IPS-20b (cell line): Measurements from ENCODE around the gene DVL1.

Experiments
- H3K27ac ChIP-seq: one replicate; pipeline ENCODE4 v1.5.1; 2013; ENCODE audit warnings: low read length
- H3K27me3 ChIP-seq: 2 replicates; pipeline ENCODE4 v1.6.1; 2013; ENCODE audit warnings: mild to moderate bottlenecking, low read length, inconsistent platforms; ENCODE audit not compliant: insufficient read depth
- H3K36me3 ChIP-seq: 2 replicates; pipeline ENCODE4 v1.6.1; 2013; ENCODE audit warnings: low read depth, mild to moderate bottlenecking, inconsistent platforms, low read length, moderate library complexity; ENCODE audit not compliant: insufficient read depth
- H3K4me1 ChIP-seq: 2 replicates; pipeline ENCODE4 v1.6.1; 2013; ENCODE audit warnings: mild to moderate bottlenecking, control low read depth, inconsistent platforms, low read length, moderate library complexity; ENCODE audit not compliant: insufficient read depth
- H3K4me3 ChIP-seq: 2 replicates; pipeline ENCODE4 v1.5.1; 2013; ENCODE audit warnings: mild to moderate bottlenecking, low read length, inconsistent platforms
- H3K9ac ChIP-seq: 2 replicates; pipeline ENCODE4 v1.6.1; 2013; ENCODE audit warnings: low read depth, mild to moderate bottlenecking, inconsistent platforms, low read length, moderate library complexity
- H3K9me3 ChIP-seq: 2 replicates; pipeline ENCODE4 v1.6.1; 2013; ENCODE audit warnings: mild to moderate bottlenecking, low read depth, low read length, inconsistent platforms; ENCODE audit not compliant: insufficient read depth

The DVL1 gene

DNA sequence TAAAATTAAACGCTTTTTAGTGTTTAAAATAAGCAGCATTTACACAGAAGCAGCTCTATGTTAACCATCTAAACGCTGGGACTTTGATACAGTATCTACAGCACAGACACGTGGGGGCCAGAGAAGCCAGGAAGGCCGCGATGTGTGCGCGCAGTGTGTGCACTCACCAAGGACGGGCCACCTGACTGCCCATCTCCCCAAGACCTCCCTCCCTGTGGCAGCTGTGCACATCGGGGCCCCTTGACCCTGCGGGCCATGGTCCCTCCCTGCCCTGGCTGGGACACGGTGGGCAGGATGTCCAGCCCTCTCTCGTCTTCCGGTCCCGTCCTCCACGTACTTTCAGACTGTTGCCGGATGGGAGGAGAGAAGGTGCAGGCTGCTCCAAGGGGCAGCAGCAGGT, 13.9 kb downstream of the DVL1 start:
- no peak overlapping the region for H3K4me3 ChIP-seq
- no peaks in the 10 kb centered on the region for H3K4me1 ChIP-seq
- no peak overlapping the region for H3K9ac ChIP-seq
- 0 out of 2 replicates have a peak, but pooled peaks cover 8% of the 10 kb centered on the region for H3K36me3 ChIP-seq
- H3K9me3 ChIP-seq: no peaks in the 10 kb centered on the region
- no peak overlapping the region for H3K27ac ChIP-seq
- no peaks in the 10 kb centered on the region for H3K27me3 ChIP-seq

DNA sequence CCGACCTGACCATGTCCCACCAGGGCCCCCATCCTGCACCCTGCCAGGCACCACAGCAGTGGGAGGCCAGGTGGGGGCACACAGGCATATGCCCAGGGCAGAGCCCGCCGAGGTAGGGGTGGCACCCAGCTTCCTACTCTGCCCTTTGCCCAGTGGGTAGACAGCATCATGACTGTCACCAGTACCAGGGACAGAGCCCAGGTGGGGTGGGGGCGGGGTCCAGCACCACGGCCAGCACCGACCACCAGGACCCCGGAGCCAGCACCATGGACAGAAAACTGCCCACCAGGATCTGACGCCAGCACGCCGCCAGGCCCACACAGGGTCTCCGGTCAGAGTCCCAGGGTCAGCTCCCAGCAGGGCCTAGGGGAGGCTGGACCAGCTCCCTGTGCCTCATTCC, 14.4 kb downstream of the DVL1 start:
- H3K27me3 ChIP-seq: no peaks in the 10 kb centered on the region
- H3K27ac ChIP-seq: no peak overlapping the region
- no peaks in the 10 kb centered on the region for H3K4me1 ChIP-seq
- 0 out of 2 replicates have a peak, but pooled peaks cover 5% of the 10 kb centered on the region for H3K36me3 ChIP-seq
- H3K9ac ChIP-seq: no peak overlapping the region
- no peak overlapping the region for H3K4me3 ChIP-seq
- no peaks in the 10 kb centered on the region for H3K9me3 ChIP-seq

DNA sequence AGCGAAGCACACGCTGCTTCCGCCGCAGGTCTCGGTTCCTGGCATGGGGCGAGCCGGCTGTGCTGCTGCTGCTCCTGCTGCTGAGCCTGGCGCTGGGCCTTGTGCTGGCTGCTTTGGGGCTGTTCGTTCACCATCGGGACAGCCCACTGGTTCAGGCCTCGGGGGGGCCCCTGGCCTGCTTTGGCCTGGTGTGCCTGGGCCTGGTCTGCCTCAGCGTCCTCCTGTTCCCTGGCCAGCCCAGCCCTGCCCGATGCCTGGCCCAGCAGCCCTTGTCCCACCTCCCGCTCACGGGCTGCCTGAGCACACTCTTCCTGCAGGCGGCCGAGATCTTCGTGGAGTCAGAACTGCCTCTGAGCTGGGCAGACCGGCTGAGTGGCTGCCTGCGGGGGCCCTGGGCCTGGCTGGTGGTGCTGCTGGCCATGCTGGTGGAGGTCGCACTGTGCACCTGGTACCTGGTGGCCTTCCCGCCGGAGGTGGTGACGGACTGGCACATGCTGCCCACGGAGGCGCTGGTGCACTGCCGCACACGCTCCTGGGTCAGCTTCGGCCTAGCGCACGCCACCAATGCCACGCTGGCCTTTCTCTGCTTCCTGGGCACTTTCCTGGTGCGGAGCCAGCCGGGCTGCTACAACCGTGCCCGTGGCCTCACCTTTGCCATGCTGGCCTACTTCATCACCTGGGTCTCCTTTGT, 15.5 kb downstream of the DVL1 start:
- Histone ChIP-seq H3K4me3 (no peak overlapping the region), H3K36me3 (0 out of 2 replicates have a peak, but pooled peaks cover 5% of the 10 kb centered on the region), H3K27me3 (no peaks in the 10 kb centered on the region), H3K9me3 (no peaks in the 10 kb centered on the region), H3K27ac (no peak overlapping the region), H3K9ac (no peak overlapping the region), H3K4me1 (no peaks in the 10 kb centered on the region)

GRCh38 chr1:1332774-1333480, 16.3 kb downstream of the DVL1 start:
- H3K4me3 ChIP-seq: no peak overlapping the region
- H3K27ac ChIP-seq: no peak overlapping the region
- no peaks in the 10 kb centered on the region for H3K4me1 ChIP-seq
- 0 out of 2 replicates have a peak, but pooled peaks cover 5% of the 10 kb centered on the region for H3K36me3 ChIP-seq
- H3K9ac ChIP-seq: no peak overlapping the region
- no peaks in the 10 kb centered on the region for H3K9me3 ChIP-seq
- no peaks in the 10 kb centered on the region for H3K27me3 ChIP-seq

- H3K9me3 ChIP-seq: no peaks in the 10 kb centered on the region
- no peak overlapping the region for H3K27ac ChIP-seq
- 0 out of 2 replicates have a peak, but pooled peaks cover 1% of the 10 kb centered on the region for H3K36me3 ChIP-seq
- H3K27me3 ChIP-seq: no peaks in the 10 kb centered on the region
- H3K4me1 ChIP-seq: no peaks in the 10 kb centered on the region
- H3K4me3 ChIP-seq: no peak overlapping the region
- no peak overlapping the region for H3K9ac ChIP-seq
These were observed 17.0 kb downstream of the DVL1 start for GRCh38 chr1:1332031-1332755.

DNA sequence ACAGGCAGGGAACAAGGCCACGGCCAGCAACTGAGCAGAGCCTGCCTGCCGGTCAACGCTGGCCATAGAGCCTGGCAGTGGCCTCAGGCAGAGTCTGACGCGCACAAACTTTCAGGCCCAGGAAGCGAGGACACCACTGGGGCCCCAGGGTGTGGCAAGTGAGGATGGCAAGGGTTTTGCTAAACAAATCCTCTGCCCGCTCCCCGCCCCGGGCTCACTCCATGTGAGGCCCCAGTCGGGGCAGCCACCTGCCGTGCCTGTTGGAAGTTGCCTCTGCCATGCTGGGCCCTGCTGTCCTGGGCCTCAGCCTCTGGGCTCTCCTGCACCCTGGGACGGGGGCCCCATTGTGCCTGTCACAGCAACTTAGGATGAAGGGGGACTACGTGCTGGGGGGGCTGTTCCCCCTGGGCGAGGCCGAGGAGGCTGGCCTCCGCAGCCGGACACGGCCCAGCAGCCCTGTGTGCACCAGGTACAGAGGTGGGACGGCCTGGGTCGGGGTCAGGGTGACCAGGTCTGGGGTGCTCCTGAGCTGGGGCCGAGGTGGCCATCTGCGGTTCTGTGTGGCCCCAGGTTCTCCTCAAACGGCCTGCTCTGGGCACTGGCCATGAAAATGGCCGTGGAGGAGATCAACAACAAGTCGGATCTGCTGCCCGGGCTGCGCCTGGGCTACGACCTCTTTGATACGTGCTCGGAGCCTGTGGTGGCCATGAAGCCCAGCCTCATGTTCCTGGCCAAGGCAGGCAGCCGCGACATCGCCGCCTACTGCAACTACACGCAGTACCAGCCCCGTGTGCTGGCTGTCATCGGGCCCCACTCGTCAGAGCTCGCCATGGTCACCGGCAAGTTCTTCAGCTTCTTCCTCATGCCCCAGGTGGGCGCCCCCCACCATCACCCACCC, 17.9 kb downstream of the DVL1 start, which contains the start of gene TAS1R3:
Gene TAS1R3, plus strand, starts transcription at position 213 of the 898 bp plus-strand sequence. Its CDS starts 66 bp downstream, at position 279.
- H3K9me3 ChIP-seq: no peaks in the 10 kb centered on the region
- H3K36me3 ChIP-seq: no peaks in the 10 kb centered on the region
- no peak within 1 kb of the TSS for H3K9ac ChIP-seq
- no peak within 1 kb of the TSS for H3K27ac ChIP-seq
- no peaks in the 10 kb centered on the region for H3K4me1 ChIP-seq
- no peak within 1 kb of the TSS for H3K4me3 ChIP-seq
- no peaks in the 10 kb centered on the region for H3K27me3 ChIP-seq

DNA sequence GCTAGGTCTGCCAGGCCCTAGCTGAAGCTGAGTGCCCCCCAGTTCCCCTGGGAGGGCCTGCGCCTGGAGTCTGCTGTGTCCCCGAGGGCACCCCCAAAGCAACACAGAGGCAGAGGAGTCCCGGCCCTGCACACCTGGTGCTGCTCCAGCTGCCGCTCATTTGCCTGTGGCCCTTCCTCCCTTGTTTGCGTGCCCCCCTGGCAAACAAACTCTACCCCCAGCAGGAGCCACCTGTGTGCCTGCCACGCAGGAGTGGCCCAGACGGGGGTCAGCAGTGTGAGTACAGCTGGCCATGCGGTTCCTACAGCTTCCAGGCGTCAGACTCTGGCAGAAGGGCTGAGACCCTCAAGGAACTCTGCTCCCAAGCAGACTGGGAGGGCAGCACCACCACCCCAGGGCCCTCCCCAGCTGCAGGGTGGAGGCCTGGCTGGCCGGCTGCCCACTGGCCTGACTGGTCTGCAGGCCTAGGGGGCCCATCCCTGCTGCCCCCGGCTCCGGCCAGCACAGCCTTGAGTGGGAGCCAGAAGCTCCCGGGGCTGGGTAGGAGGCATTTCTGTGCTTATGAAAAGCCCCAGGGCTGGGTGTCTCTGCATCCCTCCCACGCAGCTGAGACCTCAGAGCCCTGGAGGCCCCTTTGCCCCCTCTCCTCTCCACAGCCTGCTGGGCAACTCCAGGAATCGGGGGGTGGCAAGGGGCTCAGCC, 18.7 kb downstream of the DVL1 start:
- no peak overlapping the region for H3K9ac ChIP-seq
- H3K27ac ChIP-seq: no peak overlapping the region
- no peak overlapping the region for H3K4me3 ChIP-seq
- H3K27me3 ChIP-seq: no peaks in the 10 kb centered on the region
- no peaks in the 10 kb centered on the region for H3K4me1 ChIP-seq
- H3K9me3 ChIP-seq: no peaks in the 10 kb centered on the region
- H3K36me3 ChIP-seq: no peaks in the 10 kb centered on the region

- no peaks in the 10 kb centered on the region for H3K9me3 ChIP-seq
- no peak overlapping the region for H3K9ac ChIP-seq
- no peaks in the 10 kb centered on the region for H3K36me3 ChIP-seq
- no peak overlapping the region for H3K4me3 ChIP-seq
- no peak overlapping the region for H3K27ac ChIP-seq
- H3K27me3 ChIP-seq: no peaks in the 10 kb centered on the region
- no peaks in the 10 kb centered on the region for H3K4me1 ChIP-seq
These were observed 19.7 kb downstream of the DVL1 start for GRCh38 chr1:1329304-1330210.

GRCh38 chr1:1328254-1328653, 21.0 kb downstream of the DVL1 start:
- Histone ChIP-seq H3K4me3 (no peak overlapping the region), H3K27ac (no peak overlapping the region), H3K9ac (no peak overlapping the region), H3K9me3 (no peaks in the 10 kb centered on the region), H3K36me3 (no peaks in the 10 kb centered on the region), H3K4me1 (no peaks in the 10 kb centered on the region; the same call in 1 of the 2 replicates), H3K27me3 (no peaks in the 10 kb centered on the region)

DNA sequence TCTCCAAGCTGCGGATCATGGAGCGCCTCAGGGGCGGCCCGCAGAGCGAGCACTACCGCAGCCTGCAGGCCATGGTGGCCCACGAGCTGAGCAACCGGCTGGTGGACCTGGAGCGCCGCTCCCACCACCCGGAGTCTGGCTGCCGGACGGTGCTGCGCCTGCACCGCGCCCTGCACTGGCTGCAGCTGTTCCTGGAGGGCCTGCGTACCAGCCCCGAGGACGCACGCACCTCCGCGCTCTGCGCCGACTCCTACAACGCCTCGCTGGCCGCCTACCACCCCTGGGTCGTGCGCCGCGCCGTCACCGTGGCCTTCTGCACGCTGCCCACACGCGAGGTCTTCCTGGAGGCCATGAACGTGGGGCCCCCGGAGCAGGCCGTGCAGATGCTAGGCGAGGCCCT, 21.9 kb downstream of the DVL1 start:
- H3K9ac ChIP-seq: no peak overlapping the region
- H3K4me1 ChIP-seq: no peaks in the 10 kb centered on the region; the same call in 1 of the 2 replicates
- no peaks in the 10 kb centered on the region for H3K27me3 ChIP-seq
- no peaks in the 10 kb centered on the region for H3K36me3 ChIP-seq
- no peaks in the 10 kb centered on the region for H3K9me3 ChIP-seq
- H3K4me3 ChIP-seq: no peak overlapping the region
- H3K27ac ChIP-seq: no peak overlapping the region
